MM.1S (cell line): ENCODE results near the gene PWWP2B.

Experiments used
- DNase-seq: peaks from one replicate; pipeline ENCODE4 v3.0.0-alpha.2; 2015
- H2AFZ ChIP-seq: fragments of 300-600 bp; sonication (generic); 2 replicates; pipeline ENCODE4 v1.6.0; 2016; ENCODE audit warnings: antibody characterized with exemption, low read length
- H3F3A ChIP-seq: fragments of 300-600 bp; sonication (generic); 2 replicates; pipeline ENCODE4 v1.6.1; 2016; ENCODE audit warnings: mild to moderate bottlenecking, antibody characterized with exemption, low read length, moderate library complexity, mixed read lengths; ENCODE audit not compliant: insufficient read depth
- H3K27ac ChIP-seq: fragments of 300-600 bp; sonication (generic); 2 replicates; pipeline ENCODE4 v1.5.1; 2016; ENCODE audit warnings: mild to moderate bottlenecking, low read length
- H3K27me3 ChIP-seq: fragments of 300-600 bp; sonication (generic); replicated peaks from 2 replicates; pipeline ENCODE4 v1.6.0; 2016; ENCODE audit warnings: low read length; ENCODE audit not compliant: insufficient read depth
- H3K36me3 ChIP-seq: fragments of 300-600 bp; sonication (generic); replicated peaks from 2 replicates; pipeline ENCODE4 v1.6.1; 2016; ENCODE audit warnings: mild to moderate bottlenecking, low read length, mixed read lengths; ENCODE audit not compliant: insufficient read depth
- H3K4me1 ChIP-seq: fragments of 300-600 bp; sonication (generic); 2 replicates; pipeline ENCODE4 v1.6.1; 2016; ENCODE audit warnings: low read length, mixed read lengths
- H3K4me2 ChIP-seq: fragments of 300-600 bp; sonication (generic); 2 replicates; pipeline ENCODE4 v1.6.0; 2016; ENCODE audit warnings: low read depth, low read length
- H3K4me3 ChIP-seq: fragments of 300-600 bp; sonication (generic); 2 replicates; pipeline ENCODE4 v1.5.1; 2016; ENCODE audit warnings: low read length, mixed read lengths
- H3K79me2 ChIP-seq: fragments of 300-600 bp; sonication (generic); 2 replicates; pipeline ENCODE4 v1.6.1; 2016; ENCODE audit warnings: mixed run types, low read length, mixed read lengths
- H3K9ac ChIP-seq: fragments of 300-600 bp; sonication (generic); 2 replicates; pipeline ENCODE4 v1.6.1; 2016; ENCODE audit warnings: low read length, mixed read lengths
- H3K9me2 ChIP-seq: fragments of 300-600 bp; sonication (generic); replicated peaks from 2 replicates; pipeline ENCODE4 v1.6.1; 2016; ENCODE audit warnings: mild to moderate bottlenecking, low read length, mixed read lengths; ENCODE audit not compliant: insufficient read depth
- H3K9me3 ChIP-seq: fragments of 300-600 bp; sonication (generic); replicated peaks from 2 replicates; pipeline ENCODE4 v1.6.1; 2016; ENCODE audit warnings: mild to moderate bottlenecking, low read length, mixed read lengths; ENCODE audit not compliant: insufficient read depth
- H4K20me1 ChIP-seq: fragments of 300-600 bp; sonication (generic); 2 replicates; pipeline ENCODE4 v1.6.1; 2016; ENCODE audit warnings: mild to moderate bottlenecking, low read length, moderate library complexity, mixed read lengths; ENCODE audit not compliant: insufficient read depth
- CTCF ChIP-seq: fragments of 300-600 bp; sonication (generic); IDR thresholded peaks from 2 replicates; pipeline ENCODE4 v1.5.1; 2016; ENCODE audit warnings: antibody characterized with exemption, low read length, mixed read lengths
- EZH2 ChIP-seq: fragments of 300-600 bp; sonication (generic); optimal IDR thresholded peaks from 2 replicates; pipeline ENCODE3; 2017; ENCODE audit warnings: low read depth, mild to moderate bottlenecking, antibody characterized with exemption, low read length, mixed read lengths
- EZH2phosphoT487 ChIP-seq: fragments of 300-600 bp; sonication (generic); IDR thresholded peaks from 2 replicates; pipeline ENCODE4 v1.6.1; 2018; ENCODE audit warnings: antibody characterized with exemption, low read length

Gene PWWP2B

GRCh38 chr10:132431537-132432175, 34.7 kb downstream of the PWWP2B start:
- no peaks in the 10 kb centered on the region for H3K4me1 ChIP-seq
- no peaks in the 10 kb centered on the region for H3K9me2 ChIP-seq
- no peaks in the 10 kb centered on the region for H3F3A ChIP-seq
- no peak for DNase-seq
- no peak overlapping the region for H2AFZ ChIP-seq
- H3K36me3 ChIP-seq: no peaks in the 10 kb centered on the region
- no peak overlapping the region for H3K4me2 ChIP-seq
- H3K27me3 ChIP-seq: no peaks in the 10 kb centered on the region
- no peaks in the 10 kb centered on the region for H4K20me1 ChIP-seq
- H3K9me3 ChIP-seq: no peaks in the 10 kb centered on the region
- no peak overlapping the region for H3K27ac ChIP-seq
- TF ChIP-seq EZH2: no peak
- TF ChIP-seq EZH2phosphoT487: no peak
- no peak for TF ChIP-seq CTCF
- no peaks in the 10 kb centered on the region for H3K79me2 ChIP-seq
- no peak overlapping the region for H3K9ac ChIP-seq
- H3K4me3 ChIP-seq: no peak overlapping the region

GRCh38 chr10:132432176-132432540, 35.2 kb downstream of the PWWP2B start:
- Histone ChIP-seq H3K4me1 (no peaks in the 10 kb centered on the region), H3K4me2 (no peak overlapping the region), H3K9me2 (no peaks in the 10 kb centered on the region), H3K36me3 (no peaks in the 10 kb centered on the region), H3K9ac (no peak overlapping the region), H3K79me2 (no peaks in the 10 kb centered on the region), H3K27me3 (no peaks in the 10 kb centered on the region), H3K4me3 (no peak overlapping the region), H2AFZ (no peak overlapping the region), H3K27ac (no peak overlapping the region), H3F3A (no peaks in the 10 kb centered on the region), H4K20me1 (no peaks in the 10 kb centered on the region), H3K9me3 (no peaks in the 10 kb centered on the region)
- TF ChIP-seq CTCF: no peak
- TF ChIP-seq EZH2phosphoT487: no peak
- no peak for DNase-seq

DNA sequence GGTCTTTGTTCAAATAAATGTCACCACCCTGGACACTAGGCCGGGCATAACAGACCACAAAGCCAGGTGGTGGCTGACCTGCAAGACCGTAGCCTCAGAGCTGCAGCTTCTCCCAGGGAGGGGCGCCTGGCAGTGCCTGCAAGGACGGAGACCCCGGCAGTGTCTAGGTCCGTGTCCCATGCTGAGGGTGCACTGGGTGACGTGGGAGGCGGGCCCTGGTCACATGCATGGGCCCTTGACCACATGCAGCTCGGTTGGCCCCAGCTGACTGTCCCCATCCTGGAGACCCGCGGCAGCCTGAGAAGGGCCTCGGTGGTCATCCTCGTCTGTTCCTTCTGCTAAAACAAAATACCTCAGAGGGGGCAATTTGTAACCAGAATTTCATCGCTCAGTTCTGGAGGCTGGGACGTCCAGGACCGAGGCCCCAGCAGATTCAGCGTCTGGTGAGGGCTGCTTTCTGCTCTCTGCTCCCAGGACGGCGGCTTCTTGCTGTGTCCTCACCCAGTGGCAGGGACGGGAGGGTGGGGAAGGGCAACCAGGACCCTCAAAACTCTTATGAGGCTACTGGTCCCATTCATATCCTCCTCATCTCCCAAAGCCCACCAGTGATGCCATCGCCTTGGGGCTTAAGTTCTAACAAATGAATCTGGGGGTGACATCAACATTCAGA, 36.8 kb downstream of the PWWP2B start:
- DNase-seq: no peak
- Histone ChIP-seq H3K4me2 (peak overlapping the region; percentile 32), H3K79me2 (no peaks in the 10 kb centered on the region), H3K27me3 (no peaks in the 10 kb centered on the region), H2AFZ (peak overlapping the region; percentile 66), H3K9me2 (no peaks in the 10 kb centered on the region), H3K9ac (no peak overlapping the region), H3K36me3 (no peaks in the 10 kb centered on the region), H4K20me1 (no peaks in the 10 kb centered on the region), H3K9me3 (no peaks in the 10 kb centered on the region), H3K4me3 (no peak overlapping the region), H3K4me1 (no peaks in the 10 kb centered on the region), H3K27ac (no peak overlapping the region), H3F3A (no peaks in the 10 kb centered on the region)
- TF ChIP-seq EZH2: no peak
- no peak for TF ChIP-seq EZH2phosphoT487
- no peak for TF ChIP-seq CTCF
